SK-N-MC (cell line): Measurements from ENCODE around the gene ASXL2.
"Not testable (repeated sequence)": the region's sequence is repeated elsewhere in the genome, so short reads cannot be mapped to it uniquely, and the experiment has no call there.

Source experiments
- DNase-seq: peaks from one replicate; pipeline ENCODE4 v3.0.0-alpha.2; 2011; ENCODE audit warnings: low read depth, low spot score
- H3K27ac ChIP-seq: fragments of 200-600 bp; sonication (generic); 2 replicates; pipeline ENCODE4 v1.5.1; 2016; ENCODE audit warnings: mixed run types
- H3K36me3 ChIP-seq: fragments of 200-600 bp; sonication (generic); 2 replicates; pipeline ENCODE4 v1.6.1; 2017; ENCODE audit warnings: antibody characterized with exemption, low read length, mixed read lengths; ENCODE audit not compliant: insufficient read depth
- H3K4me3 ChIP-seq: fragments of 200-600 bp; sonication (generic); 2 replicates; pipeline ENCODE4 v1.5.1; 2016
- H3K9ac ChIP-seq: fragments of 200-600 bp; sonication (generic); 2 replicates; pipeline ENCODE4 v1.8.0; 2017; ENCODE audit warnings: mixed run types, mixed read lengths; ENCODE audit not compliant: insufficient read length
- H3K9me3 ChIP-seq: fragments of 200-600 bp; sonication (generic); 2 replicates; pipeline ENCODE4 v1.6.1; 2017; ENCODE audit warnings: low read depth, mild to moderate bottlenecking, antibody characterized with exemption, low read length, moderate library complexity, mixed read lengths
- EZH2 ChIP-seq: fragments of 200-600 bp; sonication (generic); IDR thresholded peaks from one replicate; pipeline ENCODE4 v1.6.1; 2017; ENCODE audit warnings: antibody characterized with exemption
- FOXP2 ChIP-seq: optimal IDR thresholded peaks from 2 replicates; pipeline ENCODE3; 2011; ENCODE audit warnings: mild to moderate bottlenecking, moderate library complexity; ENCODE audit not compliant: insufficient read depth; ENCODE audit errors: extremely low read length, control extremely low read depth
- POLR2AphosphoS5 ChIP-seq: IDR thresholded peaks from 2 replicates; pipeline ENCODE4 v1.6.1; 2012; ENCODE audit warnings: mild to moderate bottlenecking, low read depth, low read length, borderline replicate concordance

Gene ASXL2

GRCh38 chr2:25867396-25868003 lies 10.8 kb downstream of the ASXL2 start:
- Histone ChIP-seq H3K36me3 (peaks cover 12% of the 10 kb centered on the region), H3K4me3 (no peak overlapping the region), H3K9me3 (no peaks in the 10 kb centered on the region), H3K27ac (no peak overlapping the region), H3K9ac (no peak overlapping the region)
- TF ChIP-seq POLR2AphosphoS5 (no peak), FOXP2 (no peak), EZH2 (no peak)
- DNase-seq: no peak

- no peak for DNase-seq
- no peak overlapping the region for H3K4me3 ChIP-seq
- H3K9ac ChIP-seq: no peak overlapping the region
Measured at GRCh38 chr2:25856377-25856776, 21.9 kb downstream of the ASXL2 start.

GRCh38 chr2:25855065-25855464 lies 23.2 kb downstream of the ASXL2 start:
- no peak for DNase-seq
- Histone ChIP-seq H3K4me3 (no peak overlapping the region), H3K9me3 (no peaks in the 10 kb centered on the region), H3K9ac (no peak overlapping the region), H3K36me3 (no peaks in the 10 kb centered on the region; the same call in 1 of the 2 replicates), H3K27ac (0 out of 2 replicates have a peak overlapping the region, but pooled peaks have one; percentile 19)
- TF ChIP-seq POLR2AphosphoS5 (no peak), FOXP2 (no peak), EZH2 (no peak)

More at GRCh38 chr2:25856377-25856776, 21.9 kb downstream of the ASXL2 start:
- Histone ChIP-seq H3K9me3 (no peaks in the 10 kb centered on the region), H3K36me3 (no peaks in the 10 kb centered on the region; the same call in 1 of the 2 replicates), H3K27ac (no peak overlapping the region)
- TF ChIP-seq POLR2AphosphoS5 (no peak), FOXP2 (no peak), EZH2 (no peak)

GRCh38 chr2:25854613-25855012 lies 23.7 kb downstream of the ASXL2 start:
- no peak for TF ChIP-seq POLR2AphosphoS5
- TF ChIP-seq FOXP2: no peak
- TF ChIP-seq EZH2: no peak
- 0 out of 2 replicates have a peak overlapping the region, but pooled peaks have one; percentile 19 for H3K27ac ChIP-seq
- no peak overlapping the region for H3K9ac ChIP-seq
- no peaks in the 10 kb centered on the region for H3K9me3 ChIP-seq
- no peak for DNase-seq
- no peak overlapping the region for H3K4me3 ChIP-seq
- H3K36me3 ChIP-seq: no peaks in the 10 kb centered on the region; the same call in 1 of the 2 replicates

GRCh38 chr2:25853038-25853638 lies 25.1 kb downstream of the ASXL2 start:
- Histone ChIP-seq H3K36me3 (no peaks in the 10 kb centered on the region; the same call in 1 of the 2 replicates), H3K4me3 (no peak overlapping the region), H3K9me3 (no peaks in the 10 kb centered on the region), H3K27ac (peak overlapping the region; percentile 70; the same call in 1 of the 2 replicates), H3K9ac (no peak overlapping the region)
- TF ChIP-seq EZH2 (no peak), POLR2AphosphoS5 (no peak), FOXP2 (no peak)
- no peak for DNase-seq

- Histone ChIP-seq H3K4me3 (peak overlapping the region; percentile 30; the same call in 1 of the 2 replicates), H3K36me3 (peaks cover 4% of the 10 kb centered on the region; the same call in 1 of the 2 replicates), H3K27ac (peak overlapping the region; percentile 70), H3K9ac (peak overlapping the region; percentile 39), H3K9me3 (no peaks in the 10 kb centered on the region)
- peak; percentile 92 for DNase-seq
- TF ChIP-seq POLR2AphosphoS5 (no peak; the same call in 1 of the 2 replicates), EZH2 (no peak), FOXP2 (no peak)
Measured at GRCh38 chr2:25851740-25852503, 26.4 kb downstream of the ASXL2 start.

GRCh38 chr2:25850400-25850799 lies 27.9 kb downstream of the ASXL2 start:
- not testable (repeated sequence) for H3K27ac ChIP-seq, DNase-seq, H3K4me3 ChIP-seq, H3K9me3 ChIP-seq, H3K36me3 ChIP-seq, H3K9ac ChIP-seq

- not testable (repeated sequence) for DNase-seq, H3K9ac ChIP-seq, H3K9me3 ChIP-seq, H3K36me3 ChIP-seq, H3K27ac ChIP-seq, H3K4me3 ChIP-seq
Measured at GRCh38 chr2:25849350-25849749, 28.9 kb downstream of the ASXL2 start.
